Stimulated activated CD8-positive, alpha-beta memory T cell treated with anti-CD3 and anti-CD28 coated beads, Interleukin-4, amount 100 ng/mL, for 48 hours (primary cell): Measurements from ENCODE around the gene TRPM3.
A peak's percentile ranks its signal among the peaks of the same experiment; 100 is the strongest.
"Not testable (repeated sequence)": the region's sequence is repeated elsewhere in the genome, so short reads cannot be mapped to it uniquely, and the experiment has no call there.

Experiments
- DNase-seq: peaks from one replicate; pipeline ENCODE4 v3.0.0-alpha.2; 2020

Gene TRPM3

GRCh38 chr9:70639853-70640814 lies 481.3 kb downstream of the TRPM3 start:
- DNase-seq, result no peak

GRCh38 chr9:70635790-70636189 lies 485.6 kb downstream of the TRPM3 start:
- no peak for DNase-seq

- no peak for DNase-seq
These were observed 486.7 kb downstream of the TRPM3 start for GRCh38 chr9:70634696-70635095.

- no peak for DNase-seq
These were observed 490.4 kb downstream of the TRPM3 start for GRCh38 chr9:70630971-70631370.

- not testable (repeated sequence) for DNase-seq
These were observed 492.2 kb downstream of the TRPM3 start for GRCh38 chr9:70629080-70629685.

- no peak for DNase-seq
These were observed 496.3 kb downstream of the TRPM3 start for GRCh38 chr9:70625078-70625477.

GRCh38 chr9:70618784-70619183 lies 502.6 kb downstream of the TRPM3 start:
- DNase-seq, result no peak

GRCh38 chr9:70617033-70617828 lies 504.2 kb downstream of the TRPM3 start:
- no peak for DNase-seq

- no peak for DNase-seq
These were observed 505.0 kb downstream of the TRPM3 start for GRCh38 chr9:70616228-70616990.

- DNase-seq, result no peak
These were observed 505.8 kb downstream of the TRPM3 start for GRCh38 chr9:70615464-70616138.

- no peak for DNase-seq
These were observed 506.5 kb downstream of the TRPM3 start for GRCh38 chr9:70614786-70615463.

- no peak for DNase-seq
These were observed 508.2 kb downstream of the TRPM3 start for GRCh38 chr9:70613024-70613768.

- no peak for DNase-seq
These were observed 511.2 kb downstream of the TRPM3 start for GRCh38 chr9:70610287-70610644.

GRCh38 chr9:70609542-70610286 lies 511.7 kb downstream of the TRPM3 start:
- DNase-seq, result no peak

- DNase-seq, result no peak
These were observed 512.4 kb downstream of the TRPM3 start for GRCh38 chr9:70609011-70609410.

GRCh38 chr9:70607926-70608325 lies 513.5 kb downstream of the TRPM3 start:
- DNase-seq, result no peak

GRCh38 chr9:70607329-70607728 lies 514.1 kb downstream of the TRPM3 start:
- DNase-seq, result no peak

- no peak for DNase-seq
These were observed 518.4 kb downstream of the TRPM3 start for GRCh38 chr9:70603020-70603411.

- DNase-seq, result peak; percentile 53
These were observed 519.0 kb downstream of the TRPM3 start for GRCh38 chr9:70602321-70603019.
